Muscle layer of duodenum (tissue), 2 donors: ENCODE data around the gene HOXD11.

ENCODE experiments used
- H3K27ac ChIP-seq: one replicate; pipeline ENCODE4 v1.7.0; 2013; ENCODE audit warnings: mild to moderate bottlenecking, low read length
- H3K27me3 ChIP-seq: one replicate; pipeline ENCODE4 v1.7.0; 2013; ENCODE audit warnings: low read depth, mild to moderate bottlenecking, control low read depth, low read length
- H3K36me3 ChIP-seq, 2 donors: one replicate each; pipeline ENCODE4 v1.7.0; 2013; ENCODE audit warnings: low read length in 2 of 2, control low read depth in 1 of 2, mild to moderate bottlenecking in 1 of 2; ENCODE audit not compliant: insufficient read depth in 2 of 2, control insufficient read depth in 1 of 2
- H3K4me1 ChIP-seq, 2 donors: one replicate each; pipeline ENCODE4 v1.7.0; 2013; ENCODE audit warnings: low read length in 2 of 2, mild to moderate bottlenecking in 2 of 2, control low read depth in 1 of 2, moderate library complexity in 1 of 2; ENCODE audit not compliant: insufficient read depth in 2 of 2, control insufficient read depth in 1 of 2
- H3K4me3 ChIP-seq, 2 donors: one replicate each; pipeline ENCODE4 v1.7.0; 2013; ENCODE audit warnings: low read length in 2 of 2, low read depth in 1 of 2, mild to moderate bottlenecking in 1 of 2
- H3K9me3 ChIP-seq, 2 donors: one replicate each; pipeline ENCODE4 v1.7.0; 2013; ENCODE audit warnings: low read length in 2 of 2, control low read depth in 1 of 2, mild to moderate bottlenecking in 1 of 2; ENCODE audit not compliant: control insufficient read depth in 1 of 2
- donor health status: healthy.

Gene HOXD11

DNA sequence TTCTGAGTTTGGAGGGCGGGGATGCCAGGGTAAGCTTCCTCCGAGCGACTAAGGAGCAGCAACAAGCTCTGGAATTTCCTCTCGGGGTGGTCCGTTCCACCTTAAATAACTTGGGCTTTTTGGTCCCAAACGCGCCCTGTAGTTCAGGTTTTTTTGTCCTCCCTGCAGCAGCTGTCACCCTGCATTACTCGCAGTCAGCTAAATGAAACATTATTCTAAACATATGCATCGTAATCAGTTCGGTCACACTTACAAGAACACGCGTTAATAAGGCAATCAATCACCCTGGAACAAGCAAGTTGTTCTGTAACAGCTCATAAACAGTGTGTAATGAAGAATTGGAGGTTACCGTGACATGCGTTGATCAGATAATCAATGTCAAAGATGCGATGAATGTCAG lies 31.6 kb upstream of the HOXD11 start:
- H3K36me3 ChIP-seq = no peaks in the 10 kb centered on the region
- no peak overlapping the region for H3K27ac ChIP-seq
- H3K9me3 ChIP-seq = peaks cover 0 to 5% of the 10 kb centered on the region in 2 donors
- peaks cover 3 to 26% of the 10 kb centered on the region in 2 donors for H3K4me1 ChIP-seq
- H3K27me3 ChIP-seq = peaks cover 85% of the 10 kb centered on the region
- H3K4me3 ChIP-seq = no peak overlapping the region

DNA sequence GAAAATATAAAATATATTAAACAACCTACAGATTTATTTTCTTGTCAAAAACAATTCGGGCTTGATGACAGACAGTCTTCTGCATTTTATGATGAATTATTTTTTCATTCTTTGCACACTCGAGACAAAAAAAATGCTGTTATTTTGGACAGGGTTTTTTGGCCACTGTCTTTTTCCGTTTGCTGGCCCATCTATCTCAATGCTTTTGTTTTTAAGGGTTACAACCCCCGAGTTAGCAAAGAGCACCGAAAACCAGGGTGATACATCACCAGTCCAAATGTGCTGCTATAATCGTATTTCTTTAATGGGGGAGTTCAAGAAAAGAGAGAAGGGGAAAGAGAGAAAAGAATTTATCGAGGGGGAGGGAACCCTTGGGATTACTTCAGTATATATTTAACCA lies 31.0 kb upstream of the HOXD11 start:
- no peak overlapping the region for H3K4me3 ChIP-seq
- peaks cover 86% of the 10 kb centered on the region for H3K27me3 ChIP-seq
- H3K36me3 ChIP-seq = no peaks in the 10 kb centered on the region
- H3K27ac ChIP-seq = no peak overlapping the region
- peaks cover 0 to 5% of the 10 kb centered on the region in 2 donors for H3K9me3 ChIP-seq
- peaks cover 3 to 28% of the 10 kb centered on the region in 2 donors for H3K4me1 ChIP-seq

DNA sequence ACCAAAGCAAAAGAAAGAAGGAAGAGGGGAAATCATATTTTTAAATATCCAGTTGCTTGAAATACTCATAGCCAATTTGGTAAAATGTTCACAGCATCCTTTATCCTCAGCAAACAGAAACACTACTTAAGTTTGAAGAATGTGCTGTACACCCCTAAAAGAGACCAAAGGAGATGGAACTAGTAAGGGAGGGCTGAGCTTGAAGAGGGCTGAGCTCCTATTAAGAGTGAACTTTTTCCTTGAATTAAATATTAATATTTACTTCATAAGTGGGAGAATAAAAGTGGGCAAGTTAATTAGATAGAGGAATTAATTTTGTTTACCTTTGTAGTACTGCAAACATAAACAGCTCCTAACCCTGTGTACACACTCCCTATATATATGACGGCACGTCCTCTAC lies 30.3 kb upstream of the HOXD11 start:
- peaks cover 0 to 5% of the 10 kb centered on the region in 2 donors for H3K9me3 ChIP-seq
- no peaks in the 10 kb centered on the region for H3K36me3 ChIP-seq
- peaks cover 3 to 25% of the 10 kb centered on the region in 2 donors for H3K4me1 ChIP-seq
- H3K27me3 ChIP-seq = peaks cover 84% of the 10 kb centered on the region
- H3K4me3 ChIP-seq = no peak overlapping the region
- H3K27ac ChIP-seq = no peak overlapping the region

DNA sequence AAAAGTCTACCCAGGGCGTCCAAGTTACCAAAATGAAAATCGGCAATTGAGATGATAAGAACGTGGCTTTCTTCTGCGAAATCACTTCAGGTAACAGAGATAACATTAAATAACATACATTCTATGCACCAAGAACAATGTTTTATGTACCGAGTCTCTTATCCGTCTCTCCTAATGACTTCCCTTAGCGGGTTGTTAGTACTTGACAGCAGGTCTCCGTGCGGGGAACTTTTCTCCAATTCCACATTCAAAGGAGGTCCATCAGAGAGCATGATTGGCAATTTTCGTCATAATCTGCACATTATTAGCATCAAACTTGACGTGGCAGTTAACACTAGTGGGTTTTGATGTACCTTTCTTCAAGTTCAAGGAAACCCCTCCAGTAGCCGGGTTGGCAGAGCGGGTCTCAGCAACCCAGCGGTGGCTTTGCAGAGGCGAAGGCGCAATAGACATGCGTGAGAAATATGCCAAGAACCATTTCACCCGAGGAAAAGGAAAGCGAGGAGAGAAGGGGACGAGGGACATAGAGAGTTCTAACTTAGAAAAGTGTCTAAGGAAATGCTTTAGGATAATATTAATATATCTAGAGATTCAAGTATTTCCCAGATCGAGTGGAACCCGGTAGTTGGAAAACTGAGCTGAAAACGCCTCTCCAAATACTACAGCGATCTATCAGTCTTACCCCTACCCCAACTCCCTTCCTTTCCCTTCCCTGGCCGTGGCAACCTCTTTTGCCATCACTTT lies 28.4 kb upstream of the HOXD11 start:
- Histone ChIP-seq H3K27me3 (peaks cover 84% of the 10 kb centered on the region), H3K36me3 (no peaks in the 10 kb centered on the region), H3K4me3 (no peak overlapping the region), H3K9me3 (peaks cover 0 to 5% of the 10 kb centered on the region in 2 donors), H3K4me1 (peaks cover 3 to 28% of the 10 kb centered on the region in 2 donors), H3K27ac (no peak overlapping the region)

DNA sequence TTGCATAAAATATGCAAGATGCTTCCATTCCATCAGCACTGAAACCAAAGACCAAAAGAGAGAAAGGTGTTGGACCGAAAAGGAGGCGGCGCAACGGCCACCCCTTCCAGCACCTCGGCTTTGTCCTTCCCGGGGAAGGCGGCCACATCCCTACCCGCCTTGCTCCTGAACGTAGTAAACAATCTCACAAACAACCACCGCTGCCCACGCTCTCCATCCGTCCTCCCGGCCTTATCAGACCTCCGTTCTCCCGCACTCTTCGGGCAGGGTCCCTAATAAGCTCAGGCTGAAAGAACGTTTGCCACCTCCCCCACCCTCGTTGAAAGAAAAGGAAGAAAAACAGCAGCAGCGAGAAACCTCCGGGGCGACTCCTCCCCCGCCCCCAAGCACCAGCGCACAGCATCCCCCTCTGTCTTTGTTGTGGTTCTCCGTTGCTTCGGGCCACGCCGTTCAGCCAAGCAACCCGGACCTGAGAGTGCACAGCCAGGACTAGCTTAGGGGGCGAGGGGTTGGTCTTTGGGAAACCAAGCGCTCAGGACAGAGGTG lies 27.7 kb upstream of the HOXD11 start:
- no peak overlapping the region for H3K27ac ChIP-seq
- H3K27me3 ChIP-seq = peaks cover 85% of the 10 kb centered on the region

DNA sequence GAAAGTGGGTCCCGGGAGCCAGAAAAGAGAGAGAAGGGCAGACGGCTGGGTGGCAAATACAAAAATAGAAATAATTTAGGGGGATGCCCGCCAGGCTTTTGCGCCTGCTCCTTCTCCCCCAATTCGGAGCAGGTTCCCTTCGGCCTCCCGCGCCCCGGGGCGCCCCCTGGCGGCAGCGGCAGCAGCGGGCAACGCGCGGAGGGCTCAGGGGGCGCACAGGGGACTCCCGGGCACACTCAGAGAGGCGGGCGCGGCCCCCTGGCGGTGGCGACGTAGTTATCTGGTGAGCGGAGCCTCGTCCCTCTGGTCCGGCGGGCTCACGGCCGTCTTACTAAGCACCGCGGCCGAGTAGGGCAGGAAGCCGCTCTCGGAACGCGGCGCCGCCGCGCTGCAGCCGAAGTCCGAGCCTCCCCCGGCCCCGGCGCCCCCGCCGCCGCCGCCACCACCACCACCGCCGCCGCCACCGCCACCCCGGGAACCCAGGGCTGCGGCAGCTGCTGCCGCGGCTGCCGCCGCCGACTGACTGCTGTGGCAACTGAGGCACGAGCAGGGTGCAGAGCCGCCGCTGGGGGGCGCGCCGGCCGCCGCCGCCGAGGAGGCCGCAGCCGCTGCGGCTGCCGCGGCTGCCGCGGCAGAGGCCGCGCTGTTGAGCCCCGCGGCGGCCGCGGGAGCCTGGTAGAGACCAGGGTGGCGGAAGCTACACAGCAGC lies 27.1 kb upstream of the HOXD11 start:
- no peak overlapping the region for H3K27ac ChIP-seq
- H3K36me3 ChIP-seq = no peaks in the 10 kb centered on the region
- H3K4me3 ChIP-seq = peak overlapping the region in 1 of 2 donors; percentile 43
- peaks cover 85% of the 10 kb centered on the region for H3K27me3 ChIP-seq
- H3K4me1 ChIP-seq = peaks cover 3 to 36% of the 10 kb centered on the region in 2 donors
- peaks cover 0 to 5% of the 10 kb centered on the region in 2 donors for H3K9me3 ChIP-seq

More for the DNA sequence above, 27.7 kb upstream of the HOXD11 start:
- peak overlapping the region in 1 of 2 donors; percentile 43 for H3K4me3 ChIP-seq
- peaks cover 0 to 5% of the 10 kb centered on the region in 2 donors for H3K9me3 ChIP-seq
- H3K4me1 ChIP-seq = peaks cover 3 to 31% of the 10 kb centered on the region in 2 donors
- no peaks in the 10 kb centered on the region for H3K36me3 ChIP-seq

DNA sequence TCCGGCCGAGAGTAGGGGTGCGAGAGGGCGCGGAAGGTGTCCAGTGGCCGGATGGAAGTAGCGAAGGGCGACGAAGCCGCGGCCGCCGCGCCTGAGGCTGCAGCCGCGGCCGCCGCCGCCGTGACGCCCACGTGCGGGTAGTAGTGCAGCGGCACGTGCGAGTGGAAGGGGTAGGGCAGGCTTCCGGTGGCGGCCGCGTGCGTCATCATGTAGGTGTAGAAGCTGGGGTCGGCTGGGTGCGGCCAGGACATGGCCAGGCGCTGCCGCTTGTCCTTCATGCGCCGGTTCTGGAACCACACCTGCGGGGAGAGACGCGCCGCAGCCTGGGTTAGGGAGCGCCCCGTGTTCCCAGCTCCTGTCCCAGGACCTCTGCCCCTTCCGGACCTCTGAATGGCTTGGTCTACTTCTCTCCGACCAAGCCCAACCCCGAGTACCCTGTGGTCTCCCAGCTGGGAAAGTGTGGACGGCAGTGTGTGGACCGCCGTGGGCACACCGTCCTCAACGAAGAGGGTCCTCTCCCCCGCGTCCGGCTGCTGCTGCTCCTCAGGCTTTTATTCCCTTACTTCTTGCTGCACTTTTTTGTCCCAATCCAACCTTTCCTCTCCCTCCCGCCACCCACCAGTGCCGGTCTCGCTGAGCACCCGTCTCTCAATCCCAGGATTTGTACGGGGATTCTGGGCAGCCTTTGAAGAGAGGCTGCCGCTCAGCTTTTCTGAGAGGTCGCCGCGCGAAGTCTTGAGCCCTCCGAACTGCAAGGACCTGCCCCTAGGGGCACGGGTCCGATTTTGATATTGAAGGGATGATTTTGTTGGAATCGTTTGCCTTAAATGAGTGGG lies 26.3 kb upstream of the HOXD11 start:
- Histone ChIP-seq H3K27ac (no peak overlapping the region), H3K9me3 (peaks cover 0 to 5% of the 10 kb centered on the region in 2 donors), H3K4me1 (peaks cover 3 to 44% of the 10 kb centered on the region in 2 donors), H3K36me3 (no peaks in the 10 kb centered on the region), H3K4me3 (no peak overlapping the region), H3K27me3 (peaks cover 86% of the 10 kb centered on the region)

DNA sequence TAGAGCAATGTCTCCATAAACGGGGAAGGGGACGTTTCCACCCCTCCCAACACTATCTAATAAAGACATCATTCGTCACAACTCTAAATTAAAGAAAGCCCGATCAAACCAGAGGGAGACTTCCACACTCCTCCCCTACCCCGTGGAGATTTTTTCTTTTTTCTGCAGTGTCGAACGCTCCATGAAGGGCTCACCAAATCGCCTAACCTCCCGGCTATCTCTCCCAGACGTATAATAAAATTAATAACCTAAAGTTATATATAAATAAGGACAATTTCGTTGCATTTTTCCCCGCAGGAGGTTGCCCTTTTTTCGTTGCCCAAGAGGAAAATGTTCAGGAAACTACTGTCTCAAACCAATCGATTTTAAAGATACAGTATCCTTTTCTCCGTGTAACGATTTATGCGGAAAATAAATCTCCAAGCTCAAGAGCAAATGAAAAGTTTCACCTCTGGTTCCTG lies 25.7 kb upstream of the HOXD11 start:
- Histone ChIP-seq H3K9me3 (peaks cover 0 to 5% of the 10 kb centered on the region in 2 donors), H3K4me3 (no peak overlapping the region), H3K27me3 (peaks cover 88% of the 10 kb centered on the region), H3K36me3 (no peaks in the 10 kb centered on the region), H3K4me1 (peaks cover 3 to 50% of the 10 kb centered on the region in 2 donors), H3K27ac (no peak overlapping the region)

DNA sequence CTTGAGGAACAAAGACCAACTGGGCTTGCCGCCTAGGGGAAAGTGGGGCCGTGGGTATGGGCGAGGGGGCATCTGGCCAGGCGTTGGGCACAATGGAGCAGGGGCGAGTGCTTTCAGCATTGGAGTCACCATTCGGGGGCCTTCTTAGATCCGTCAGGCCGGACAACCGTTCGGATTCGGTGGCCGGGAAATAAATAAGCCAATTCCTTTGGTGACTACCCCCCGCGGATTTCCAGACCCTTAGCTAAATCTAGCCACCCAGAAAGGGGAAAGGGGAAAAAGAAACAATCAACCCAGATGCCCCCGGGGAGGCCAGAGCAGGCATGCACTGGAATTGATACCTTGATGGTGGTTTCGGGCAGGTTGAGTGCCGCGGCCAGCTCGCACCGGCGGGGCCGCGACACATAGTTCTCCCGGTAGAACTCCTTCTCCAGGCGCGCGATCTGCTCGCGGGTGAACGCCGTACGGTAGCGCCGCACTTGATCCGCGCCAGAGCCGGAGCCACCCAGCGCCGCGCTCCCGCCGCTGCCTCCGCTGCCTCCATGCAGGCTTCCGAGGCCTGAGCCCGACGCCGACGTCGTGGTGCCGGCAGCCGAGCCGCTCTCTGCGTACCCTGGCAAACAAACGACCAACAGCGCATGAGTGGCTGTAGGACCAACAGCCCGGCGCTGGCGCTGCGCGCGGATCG lies 25.1 kb upstream of the HOXD11 start:
- no peak overlapping the region for H3K27ac ChIP-seq
- peaks cover 3 to 52% of the 10 kb centered on the region in 2 donors for H3K4me1 ChIP-seq
- H3K9me3 ChIP-seq = peaks cover 0 to 5% of the 10 kb centered on the region in 2 donors
- no peaks in the 10 kb centered on the region for H3K36me3 ChIP-seq
- H3K27me3 ChIP-seq = peaks cover 89% of the 10 kb centered on the region
- no peak overlapping the region for H3K4me3 ChIP-seq

DNA sequence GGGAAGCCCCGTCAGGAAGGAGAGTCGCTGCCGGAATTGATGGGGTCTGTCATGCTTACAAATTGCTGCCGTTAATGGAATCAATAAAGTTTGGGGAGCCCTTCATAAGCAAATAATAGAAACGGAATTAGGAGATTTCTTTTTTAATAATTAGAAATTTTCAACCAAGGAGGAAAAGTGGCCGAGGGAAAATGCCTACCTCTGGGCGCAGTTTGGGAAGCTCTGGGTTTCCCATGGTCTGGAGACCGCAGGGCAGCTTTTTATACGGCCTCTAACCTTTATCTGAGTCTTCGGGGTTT lies 24.6 kb upstream of the HOXD11 start:
- Histone ChIP-seq H3K27me3 (peaks cover 89% of the 10 kb centered on the region), H3K4me3 (no peak overlapping the region), H3K9me3 (peaks cover 0 to 5% of the 10 kb centered on the region in 2 donors), H3K27ac (no peak overlapping the region), H3K4me1 (peaks cover 3 to 52% of the 10 kb centered on the region in 2 donors), H3K36me3 (no peaks in the 10 kb centered on the region)
